IMR-90 (cell line): ENCODE data around the gene COG7.

Source experiments
- CHD1 ChIP-seq: IDR thresholded peaks from 2 replicates; pipeline ENCODE4 v1.6.1; 2012; ENCODE audit warnings: low read depth, low read length, improper control_type of control experiment
- MAZ ChIP-seq: IDR thresholded peaks from 2 replicates; pipeline ENCODE4 v1.6.1; 2012; ENCODE audit warnings: low read depth, mild to moderate bottlenecking, low read length, improper control_type of control experiment, moderate library complexity, borderline replicate concordance

DNA sequence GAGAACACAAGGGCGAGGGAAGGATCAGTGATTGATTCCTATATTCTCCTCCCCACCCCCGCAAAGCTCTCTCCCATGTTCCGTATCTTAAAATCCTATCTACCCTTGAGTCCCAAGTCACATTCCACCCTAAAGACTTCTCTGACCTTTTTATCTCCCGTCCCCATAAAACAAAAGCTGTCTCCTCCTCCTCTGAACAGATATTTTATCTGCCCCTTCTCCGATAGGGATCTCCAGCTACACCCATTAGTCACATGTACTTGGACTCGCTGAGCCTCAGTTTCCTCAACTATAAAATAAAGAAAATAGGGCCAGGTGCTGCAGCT, 44.5 kb upstream of the COG7 start:
- no peak for TF ChIP-seq MAZ
- TF ChIP-seq CHD1 = no peak
